Fibroblast of villous mesenchyme (primary cell): ENCODE data around the gene TTLL8. TPM values are rescaled to one million over a fixed set of nuclear protein-coding genes. Genes with fewer than 3 reads are reported as not detected.

Source experiments
- DNase-seq: peaks from one replicate; pipeline ENCODE4 v3.0.0-alpha.2; 2010; ENCODE audit warnings: low read depth
- H3K4me3 ChIP-seq: 2 replicates; pipeline ENCODE4 v1.5.1; 2011; ENCODE audit warnings: low read depth, mild to moderate bottlenecking, low read length
- total RNA-seq: library from RNA; depleted of rRNA; stranded (reverse); fragments of >200 nt; gene quantifications from 2 replicates; pipeline ENCODE4 v1.2.3, GENCODE V29; 2012
- TF ChIP-seq, protein P1 (sequence below): IDR thresholded peaks from 2 replicates; pipeline ENCODE4 v1.5.1; 2012; ENCODE audit warnings: low read depth, mild to moderate bottlenecking, low read length; ENCODE audit not compliant: insufficient read depth

Gene TTLL8
- total RNA-seq, 1 donor = not detected

DNA sequence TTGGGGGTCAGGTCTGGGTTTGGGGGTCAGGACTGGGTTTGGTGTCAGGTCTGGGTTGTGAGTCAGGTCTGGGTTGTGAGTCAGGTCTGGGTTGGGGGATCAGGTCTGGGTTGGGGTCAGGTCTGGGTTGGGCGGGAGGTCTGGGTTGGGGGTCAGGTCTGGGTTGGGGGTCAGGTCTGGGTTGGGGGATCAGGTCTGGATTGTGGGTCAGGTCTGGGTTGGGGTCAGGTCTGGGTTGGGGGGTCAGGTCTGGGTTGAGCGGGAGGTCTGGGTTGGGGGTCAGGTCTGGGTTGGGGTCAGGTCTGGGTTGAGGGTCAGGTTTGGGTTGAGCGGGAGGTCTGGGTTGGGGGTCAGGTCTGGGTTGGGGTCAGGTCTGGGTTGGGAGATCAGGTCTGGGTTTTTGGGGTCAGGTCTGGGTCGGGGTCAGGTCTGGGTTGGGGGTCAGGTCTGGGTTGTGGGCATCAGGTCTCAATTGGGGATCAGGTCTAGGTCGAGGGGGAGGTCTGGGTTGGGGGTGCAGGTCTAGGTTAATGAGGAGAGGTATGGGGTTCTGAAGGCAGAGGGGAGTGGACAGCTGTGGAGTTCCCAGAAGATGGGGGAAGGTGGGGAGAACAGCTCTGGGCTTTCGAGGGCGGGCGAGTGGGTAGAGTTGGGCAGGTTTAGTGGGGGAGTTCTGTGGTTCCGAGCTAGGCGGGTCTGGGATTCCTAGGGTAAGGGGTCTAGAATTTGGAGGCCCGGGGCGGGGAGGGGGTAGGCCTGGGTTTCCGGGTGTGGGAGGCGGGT lies 629 bp downstream of the TTLL8 start:
- H3K4me3 ChIP-seq = no peak overlapping the region
- TF ChIP-seq, protein P1, sequence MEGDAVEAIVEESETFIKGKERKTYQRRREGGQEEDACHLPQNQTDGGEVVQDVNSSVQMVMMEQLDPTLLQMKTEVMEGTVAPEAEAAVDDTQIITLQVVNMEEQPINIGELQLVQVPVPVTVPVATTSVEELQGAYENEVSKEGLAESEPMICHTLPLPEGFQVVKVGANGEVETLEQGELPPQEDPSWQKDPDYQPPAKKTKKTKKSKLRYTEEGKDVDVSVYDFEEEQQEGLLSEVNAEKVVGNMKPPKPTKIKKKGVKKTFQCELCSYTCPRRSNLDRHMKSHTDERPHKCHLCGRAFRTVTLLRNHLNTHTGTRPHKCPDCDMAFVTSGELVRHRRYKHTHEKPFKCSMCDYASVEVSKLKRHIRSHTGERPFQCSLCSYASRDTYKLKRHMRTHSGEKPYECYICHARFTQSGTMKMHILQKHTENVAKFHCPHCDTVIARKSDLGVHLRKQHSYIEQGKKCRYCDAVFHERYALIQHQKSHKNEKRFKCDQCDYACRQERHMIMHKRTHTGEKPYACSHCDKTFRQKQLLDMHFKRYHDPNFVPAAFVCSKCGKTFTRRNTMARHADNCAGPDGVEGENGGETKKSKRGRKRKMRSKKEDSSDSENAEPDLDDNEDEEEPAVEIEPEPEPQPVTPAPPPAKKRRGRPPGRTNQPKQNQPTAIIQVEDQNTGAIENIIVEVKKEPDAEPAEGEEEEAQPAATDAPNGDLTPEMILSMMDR = no peak
- DNase-seq = no peak

DNA sequence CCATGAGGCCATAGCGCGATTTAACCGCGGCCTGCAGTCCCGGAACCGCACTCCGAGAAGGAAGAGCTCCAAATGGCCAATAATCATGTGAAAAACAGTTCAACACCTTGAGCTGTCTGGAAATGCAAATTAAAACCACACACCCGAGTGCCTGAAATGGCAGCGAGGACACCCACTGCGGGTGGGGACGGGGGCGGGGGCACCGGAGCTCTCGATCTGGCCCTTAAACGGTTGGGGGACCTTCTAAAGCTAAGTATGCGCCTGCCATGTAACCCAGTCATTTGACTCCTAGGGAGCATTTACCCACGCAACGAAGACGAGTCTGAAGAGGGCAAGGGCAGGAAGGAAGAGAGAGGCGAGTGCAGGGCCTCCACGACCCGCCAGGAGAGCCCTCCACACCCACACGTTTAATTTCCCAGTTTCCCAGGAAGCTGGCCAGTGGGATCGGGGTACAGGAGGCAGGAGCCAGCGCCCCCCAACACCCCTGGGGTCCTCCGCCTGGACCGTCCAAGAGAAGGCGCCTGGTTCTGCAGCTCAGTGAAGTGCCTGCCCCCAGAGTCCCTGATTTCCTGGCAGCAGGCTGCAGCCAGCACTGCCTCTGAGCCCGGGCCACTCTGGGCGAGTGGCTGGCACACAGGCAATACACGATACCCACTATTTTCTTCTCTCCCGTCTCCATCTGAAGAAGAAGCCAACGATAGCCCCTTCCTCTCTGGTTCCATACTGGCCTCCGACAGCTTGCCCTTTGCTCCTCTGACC lies 1.7 kb downstream of the TTLL8 start:
- no peak for DNase-seq
- TF ChIP-seq, protein P1 = no peak
- H3K4me3 ChIP-seq = no peak overlapping the region

DNA sequence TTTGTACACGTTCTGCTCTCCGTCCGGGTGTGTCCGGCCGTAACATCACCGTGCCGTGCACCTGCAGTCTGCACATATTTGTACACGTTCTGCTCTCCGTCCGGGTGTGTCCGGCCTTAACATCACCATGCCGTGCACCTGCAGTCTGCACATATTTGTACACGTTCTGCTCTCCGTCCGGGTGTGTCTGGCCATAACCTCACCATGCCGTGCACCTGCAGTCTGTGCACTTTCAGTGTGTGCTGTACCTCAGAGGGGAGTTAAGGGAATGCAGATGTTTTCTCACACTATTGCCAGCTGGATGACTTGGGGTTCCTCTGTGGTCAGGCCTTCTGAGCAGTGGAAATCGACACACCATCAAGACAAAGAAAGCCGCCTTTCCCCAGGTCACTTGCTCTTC lies 4.2 kb downstream of the TTLL8 start:
- DNase-seq = no peak
- TF ChIP-seq, protein P1 = no peak
- H3K4me3 ChIP-seq = no peak overlapping the region

DNA sequence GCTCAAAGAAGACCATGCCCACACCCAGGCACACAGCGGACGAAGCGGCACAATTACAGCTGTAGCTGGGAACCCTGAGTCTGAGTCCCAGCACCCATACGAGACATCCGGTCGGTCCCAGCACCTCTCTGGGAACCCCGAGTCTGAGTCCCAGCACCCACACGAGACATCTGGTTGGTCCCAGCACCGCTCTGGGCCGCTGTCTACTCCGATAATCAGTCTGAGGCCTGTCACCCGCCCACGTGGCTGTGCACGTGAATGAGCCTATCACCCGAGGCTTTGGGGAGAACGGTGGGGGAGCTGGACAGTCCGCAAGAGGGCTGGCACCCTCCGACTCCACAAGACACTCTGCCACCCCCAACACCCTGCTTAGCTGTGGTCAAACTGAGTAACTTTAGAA lies 6.2 kb downstream of the TTLL8 start:
- H3K4me3 ChIP-seq = no peak overlapping the region
- TF ChIP-seq, protein P1 = no peak
- DNase-seq = no peak

DNA sequence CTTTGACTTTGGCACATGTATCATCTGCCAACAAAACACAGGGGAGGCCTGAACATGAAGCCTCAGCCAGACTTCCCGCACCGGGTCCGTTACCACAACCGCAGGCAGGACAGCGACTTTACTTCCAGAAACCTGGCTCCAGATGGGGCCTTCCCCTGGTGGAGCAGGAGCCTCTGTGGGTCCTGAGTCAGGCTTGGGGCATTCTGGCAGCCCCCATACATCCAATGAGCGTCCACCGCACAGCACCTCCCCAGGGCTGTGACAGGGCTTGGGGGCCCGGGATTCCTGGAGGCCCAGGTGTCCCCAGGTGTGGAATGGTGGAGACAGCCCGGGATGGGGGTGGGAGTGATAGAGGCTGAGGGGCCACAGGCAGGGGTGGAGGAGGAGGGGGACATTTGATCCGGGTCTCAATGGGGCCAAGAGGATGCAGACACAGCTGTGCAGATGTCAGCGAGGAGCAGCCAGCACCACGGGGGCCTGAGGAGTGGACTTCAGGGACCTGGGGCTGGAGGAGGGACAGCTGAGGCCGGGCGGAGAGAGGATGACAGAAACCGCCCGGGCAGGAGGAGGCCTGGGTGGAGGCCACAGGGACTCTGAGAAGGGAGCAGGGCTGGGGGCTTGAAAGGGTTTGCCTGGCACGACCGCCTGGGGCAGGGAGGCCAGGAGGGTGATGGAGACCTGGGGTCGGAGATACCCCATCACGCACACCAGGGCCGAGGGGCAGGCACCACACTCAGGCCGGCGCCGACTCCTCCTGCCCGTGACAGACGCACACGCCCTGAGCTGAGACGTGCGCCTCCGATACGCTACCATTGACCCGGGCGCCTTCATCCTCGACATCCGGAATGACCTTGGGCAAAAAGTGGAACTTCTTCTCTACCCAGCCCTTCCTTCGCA lies 8.6 kb downstream of the TTLL8 start:
- TF ChIP-seq, protein P1 = no peak
- DNase-seq = no peak
- no peak overlapping the region for H3K4me3 ChIP-seq

DNA sequence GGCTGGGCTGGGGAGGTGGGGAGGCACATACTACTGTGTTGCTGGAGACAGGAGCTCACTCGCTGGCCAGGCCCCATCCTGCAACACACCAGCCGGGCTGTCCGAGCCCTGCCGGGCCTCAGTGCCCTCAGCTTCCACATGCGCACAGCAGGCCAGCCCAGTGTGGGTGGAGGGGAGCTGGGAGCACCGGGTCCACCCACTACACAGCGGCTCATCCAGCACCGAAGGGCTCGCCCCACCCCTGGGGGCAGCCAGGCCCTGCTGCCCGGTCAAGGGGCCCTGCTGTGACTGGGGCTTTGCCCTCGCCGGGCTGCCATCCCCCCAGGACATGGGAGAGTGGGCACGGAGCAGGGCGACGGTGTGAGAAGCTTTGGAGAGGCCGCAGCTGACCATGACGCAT lies 9.3 kb downstream of the TTLL8 start:
- TF ChIP-seq, protein P1 = no peak
- no peak overlapping the region for H3K4me3 ChIP-seq
- no peak for DNase-seq
